ENCODE data around the gene SUPT3H. TPM values are rescaled to one million over a fixed set of nuclear protein-coding genes. Genes with fewer than 3 reads are reported as not detected.

Gene SUPT3H
- polyA plus RNA-seq, 1 donor (not counting 4 experiments of a cell fraction or from before 2014, with no cell fraction given) = 7.6 TPM

- no peak overlapping the region for H3K9ac ChIP-seq (ENCODE audit: control insufficient read depth, extremely low read depth, insufficient read depth, low read length)
- DNase-seq (ENCODE audit: low read depth, low spot score) (no peak), FAIRE-seq (no peak)
- dilution Hi-C loops (cut with MboI; ENCODE audit: extremely low pct_ligation_motif_present, low sequenced_read_pairs) = no loop called here
- H3K27me3 ChIP-seq (ENCODE audit: control insufficient read depth, extremely low read depth, insufficient read depth, low read length) = no peaks in the 10 kb centered on the region
- TF ChIP-seq EZH2 (IDR thresholded peaks at IDR 0.05; ENCODE audit: low read length) (no peak), CTCF (optimal IDR thresholded peaks at IDR 0.05 in 1 of 3, IDR thresholded peaks at IDR 0.05 in 1 of 3, conservative IDR thresholded peaks at IDR 0.05 in 1 of 3; ENCODE audit: extremely low read depth in 1 of 3, insufficient read depth in 2 of 3, low read length in 3 of 3) (no peak)
- no peak overlapping the region for H2AFZ ChIP-seq (ENCODE audit: control insufficient read depth, low read length)
- H3K4me2 ChIP-seq (ENCODE audit: control insufficient read depth, extremely low read depth, insufficient read depth, low read depth, low read length) = no peak overlapping the region
- no peaks in the 10 kb centered on the region for H3K9me3 ChIP-seq (ENCODE audit: control insufficient read depth, low read depth, low read length)
- no peaks in the 10 kb centered on the region for H4K20me1 ChIP-seq (ENCODE audit: control insufficient read depth, extremely low read depth, insufficient read depth, low read length)
- H3K4me1 ChIP-seq (ENCODE audit: control insufficient read depth, extremely low read depth, insufficient read depth, low read length) = no peaks in the 10 kb centered on the region
- no peaks in the 10 kb centered on the region for H3K79me2 ChIP-seq (ENCODE audit: control insufficient read depth, insufficient read depth, low read length)
- no peaks in the 10 kb centered on the region for H3K36me3 ChIP-seq (ENCODE audit: control insufficient read depth in 2 of 2, extremely low read depth in 1 of 2, insufficient read depth in 2 of 2, low read length in 2 of 2)
- no peaks in the 10 kb centered on the region for H3K9me1 ChIP-seq (ENCODE audit: control insufficient read depth, extremely low read depth, insufficient read depth, low read length)
- H3K27ac ChIP-seq (ENCODE audit: control insufficient read depth, insufficient read depth, low read length) = no peak overlapping the region
- H3K4me3 ChIP-seq (ENCODE audit: control insufficient read depth in 2 of 3, extremely low read depth in 1 of 3, insufficient read depth in 2 of 3, low read depth in 1 of 3, low read length in 3 of 3) = no peak overlapping the region
Measured at GRCh38 chr6:45175272-45175671, 202.5 kb downstream of the SUPT3H start.

GRCh38 chr6:45174045-45174444 is 203.7 kb downstream of the SUPT3H start:
- Histone ChIP-seq H3K27me3 (ENCODE audit: control insufficient read depth, extremely low read depth, insufficient read depth, low read length) (no peaks in the 10 kb centered on the region), H2AFZ (ENCODE audit: control insufficient read depth, low read length) (no peak overlapping the region), H3K9ac (ENCODE audit: control insufficient read depth, extremely low read depth, insufficient read depth, low read length) (no peak overlapping the region), H3K4me2 (ENCODE audit: control insufficient read depth, extremely low read depth, insufficient read depth, low read depth, low read length) (no peak overlapping the region), H3K4me3 (ENCODE audit: control insufficient read depth in 2 of 3, extremely low read depth in 1 of 3, insufficient read depth in 2 of 3, low read depth in 1 of 3, low read length in 3 of 3) (no peak overlapping the region), H3K27ac (ENCODE audit: control insufficient read depth, insufficient read depth, low read length) (no peak overlapping the region), H3K36me3 (ENCODE audit: control insufficient read depth in 2 of 2, extremely low read depth in 1 of 2, insufficient read depth in 2 of 2, low read length in 2 of 2) (no peaks in the 10 kb centered on the region), H3K4me1 (ENCODE audit: control insufficient read depth, extremely low read depth, insufficient read depth, low read length) (no peaks in the 10 kb centered on the region), H3K79me2 (ENCODE audit: control insufficient read depth, insufficient read depth, low read length) (no peaks in the 10 kb centered on the region), H3K9me3 (ENCODE audit: control insufficient read depth, low read depth, low read length) (no peaks in the 10 kb centered on the region), H3K9me1 (ENCODE audit: control insufficient read depth, extremely low read depth, insufficient read depth, low read length) (no peaks in the 10 kb centered on the region), H4K20me1 (ENCODE audit: control insufficient read depth, extremely low read depth, insufficient read depth, low read length) (no peaks in the 10 kb centered on the region)
- DNase-seq (ENCODE audit: low read depth, low spot score) (no peak), FAIRE-seq (no peak)
- dilution Hi-C loops (cut with MboI; ENCODE audit: extremely low pct_ligation_motif_present, low sequenced_read_pairs) = no loop called here
- no peak for TF ChIP-seq CTCF (optimal IDR thresholded peaks at IDR 0.05 in 1 of 3, IDR thresholded peaks at IDR 0.05 in 1 of 3, conservative IDR thresholded peaks at IDR 0.05 in 1 of 3; ENCODE audit: extremely low read depth in 1 of 3, insufficient read depth in 2 of 3, low read length in 3 of 3)
- no peak for TF ChIP-seq EZH2 (IDR thresholded peaks at IDR 0.05; ENCODE audit: low read length)
